PC-3 (cell line): ENCODE measurements around the gene CFAP58.

Experiments
- CTCF ChIP-seq: fragments of 300-600 bp; sonication (generic); conservative IDR thresholded peaks from 2 replicates; pipeline ENCODE4 v1.5.1; 2017; ENCODE audit warnings: antibody characterized with exemption, low read depth, mild to moderate bottlenecking, low read length
- EZH2 ChIP-seq: fragments of 300-600 bp; sonication (generic); IDR thresholded peaks from one replicate; pipeline ENCODE4 v1.6.1; 2017; ENCODE audit warnings: antibody characterized with exemption, mild to moderate bottlenecking, low read length; ENCODE audit not compliant: unreplicated experiment
- EZH2phosphoT487 ChIP-seq: fragments of 300-600 bp; sonication (generic); IDR thresholded peaks from 2 replicates; pipeline ENCODE4 v1.6.1; 2018; ENCODE audit warnings: mild to moderate bottlenecking, antibody characterized with exemption, low read length, borderline replicate concordance

- TF ChIP-seq CTCF, result no peak
- TF ChIP-seq EZH2, result no peak
- no peak for TF ChIP-seq EZH2phosphoT487
These were observed 29.9 kb upstream of the CFAP58 start for GRCh38 chr10:104323760-104324201.
